ENCODE data around the gene CDH26.

DNA sequence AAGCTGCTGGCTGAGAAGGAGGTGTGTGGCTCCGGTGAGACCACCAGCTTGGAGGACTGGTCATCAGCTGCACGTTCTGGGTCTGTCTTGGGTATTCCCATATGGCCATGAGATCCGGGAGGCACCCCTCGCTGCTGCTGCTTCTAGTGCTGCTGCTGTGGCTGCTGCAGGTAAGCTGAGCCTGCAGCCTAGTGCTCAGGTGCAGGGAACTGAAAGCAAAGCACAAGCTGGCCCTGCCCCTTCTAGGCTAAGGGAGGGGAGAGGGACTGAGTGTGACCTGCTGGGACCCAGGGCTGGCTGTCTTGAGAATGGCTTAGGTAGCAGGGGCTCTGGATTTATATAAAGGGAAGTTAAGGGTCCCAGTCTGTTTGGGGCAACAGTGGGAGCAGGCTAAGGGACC lies 403 bp downstream of the CDH26 start:
- TF ChIP-seq, protein P1, sequence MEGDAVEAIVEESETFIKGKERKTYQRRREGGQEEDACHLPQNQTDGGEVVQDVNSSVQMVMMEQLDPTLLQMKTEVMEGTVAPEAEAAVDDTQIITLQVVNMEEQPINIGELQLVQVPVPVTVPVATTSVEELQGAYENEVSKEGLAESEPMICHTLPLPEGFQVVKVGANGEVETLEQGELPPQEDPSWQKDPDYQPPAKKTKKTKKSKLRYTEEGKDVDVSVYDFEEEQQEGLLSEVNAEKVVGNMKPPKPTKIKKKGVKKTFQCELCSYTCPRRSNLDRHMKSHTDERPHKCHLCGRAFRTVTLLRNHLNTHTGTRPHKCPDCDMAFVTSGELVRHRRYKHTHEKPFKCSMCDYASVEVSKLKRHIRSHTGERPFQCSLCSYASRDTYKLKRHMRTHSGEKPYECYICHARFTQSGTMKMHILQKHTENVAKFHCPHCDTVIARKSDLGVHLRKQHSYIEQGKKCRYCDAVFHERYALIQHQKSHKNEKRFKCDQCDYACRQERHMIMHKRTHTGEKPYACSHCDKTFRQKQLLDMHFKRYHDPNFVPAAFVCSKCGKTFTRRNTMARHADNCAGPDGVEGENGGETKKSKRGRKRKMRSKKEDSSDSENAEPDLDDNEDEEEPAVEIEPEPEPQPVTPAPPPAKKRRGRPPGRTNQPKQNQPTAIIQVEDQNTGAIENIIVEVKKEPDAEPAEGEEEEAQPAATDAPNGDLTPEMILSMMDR (IDR thresholded peaks at IDR 0.05; ENCODE audit: poor library complexity, severe bottlenecking): no peak
- TF ChIP-seq EP300 (conservative IDR thresholded peaks at IDR 0.05; ENCODE audit: poor library complexity, severe bottlenecking): no peak
- TF ChIP-seq RAD21 (conservative IDR thresholded peaks at IDR 0.05): no peak
- no peak for TF ChIP-seq EZH2 (IDR thresholded peaks at IDR 0.05; ENCODE audit: borderline replicate concordance, insufficient read depth, low read length, poor library complexity, severe bottlenecking)
- no peak for TF ChIP-seq POLR2AphosphoS5 (IDR thresholded peaks at IDR 0.05)
- TF ChIP-seq TAF1 (IDR thresholded peaks at IDR 0.05; ENCODE audit: low read depth): no peak
- TF ChIP-seq MXI1 (conservative IDR thresholded peaks at IDR 0.05; ENCODE audit: poor library complexity, severe bottlenecking): no peak
- TF ChIP-seq, protein P2, sequence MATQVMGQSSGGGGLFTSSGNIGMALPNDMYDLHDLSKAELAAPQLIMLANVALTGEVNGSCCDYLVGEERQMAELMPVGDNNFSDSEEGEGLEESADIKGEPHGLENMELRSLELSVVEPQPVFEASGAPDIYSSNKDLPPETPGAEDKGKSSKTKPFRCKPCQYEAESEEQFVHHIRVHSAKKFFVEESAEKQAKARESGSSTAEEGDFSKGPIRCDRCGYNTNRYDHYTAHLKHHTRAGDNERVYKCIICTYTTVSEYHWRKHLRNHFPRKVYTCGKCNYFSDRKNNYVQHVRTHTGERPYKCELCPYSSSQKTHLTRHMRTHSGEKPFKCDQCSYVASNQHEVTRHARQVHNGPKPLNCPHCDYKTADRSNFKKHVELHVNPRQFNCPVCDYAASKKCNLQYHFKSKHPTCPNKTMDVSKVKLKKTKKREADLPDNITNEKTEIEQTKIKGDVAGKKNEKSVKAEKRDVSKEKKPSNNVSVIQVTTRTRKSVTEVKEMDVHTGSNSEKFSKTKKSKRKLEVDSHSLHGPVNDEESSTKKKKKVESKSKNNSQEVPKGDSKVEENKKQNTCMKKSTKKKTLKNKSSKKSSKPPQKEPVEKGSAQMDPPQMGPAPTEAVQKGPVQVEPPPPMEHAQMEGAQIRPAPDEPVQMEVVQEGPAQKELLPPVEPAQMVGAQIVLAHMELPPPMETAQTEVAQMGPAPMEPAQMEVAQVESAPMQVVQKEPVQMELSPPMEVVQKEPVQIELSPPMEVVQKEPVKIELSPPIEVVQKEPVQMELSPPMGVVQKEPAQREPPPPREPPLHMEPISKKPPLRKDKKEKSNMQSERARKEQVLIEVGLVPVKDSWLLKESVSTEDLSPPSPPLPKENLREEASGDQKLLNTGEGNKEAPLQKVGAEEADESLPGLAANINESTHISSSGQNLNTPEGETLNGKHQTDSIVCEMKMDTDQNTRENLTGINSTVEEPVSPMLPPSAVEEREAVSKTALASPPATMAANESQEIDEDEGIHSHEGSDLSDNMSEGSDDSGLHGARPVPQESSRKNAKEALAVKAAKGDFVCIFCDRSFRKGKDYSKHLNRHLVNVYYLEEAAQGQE (IDR thresholded peaks at IDR 0.05; ENCODE audit: borderline replicate concordance): no peak
- TF ChIP-seq SMC3 (conservative IDR thresholded peaks at IDR 0.05; ENCODE audit: poor library complexity): no peak

Data from neural cell (in vitro differentiated cells).